Mesenchymal stem cell (in vitro differentiated cells and primary cell): Measurements from ENCODE around the gene MSI2.
A peak's percentile ranks its signal among the peaks of the same experiment; 100 is the strongest.

Experiments
- DNase-seq: peaks from one replicate; pipeline ENCODE4 v3.0.0-alpha.2; 2013
- H2AFZ ChIP-seq: one replicate; pipeline ENCODE4 v1.6.1; 2013; ENCODE audit warnings: low read depth, mild to moderate bottlenecking, control low read depth, inconsistent platforms, low read length, moderate library complexity
- H2AK5ac ChIP-seq: 2 replicates; pipeline ENCODE4 v1.6.1; 2013; ENCODE audit warnings: low read length, moderate library complexity, mild to moderate bottlenecking, inconsistent platforms; ENCODE audit not compliant: severe bottlenecking
- H2BK120ac ChIP-seq: one replicate; pipeline ENCODE4 v1.6.1; 2013; ENCODE audit warnings: low read depth, mild to moderate bottlenecking, inconsistent platforms, low read length, moderate library complexity
- H2BK12ac ChIP-seq, 2 experiments: one replicate each; pipeline ENCODE4 v1.6.1; 2013; ENCODE audit warnings: inconsistent platforms in 2 of 2, low read length in 2 of 2, mild to moderate bottlenecking in 2 of 2, moderate library complexity in 2 of 2, control low read depth in 1 of 2
- H2BK15ac ChIP-seq: one replicate; pipeline ENCODE4 v1.6.1; 2013; ENCODE audit warnings: mild to moderate bottlenecking, low read depth, inconsistent platforms; ENCODE audit not compliant: poor library complexity, severe bottlenecking
- H2BK5ac ChIP-seq: 2 replicates; pipeline ENCODE4 v1.6.1; 2013; ENCODE audit warnings: low read depth, mild to moderate bottlenecking, low read length, control low read depth, inconsistent platforms; ENCODE audit not compliant: poor library complexity, severe bottlenecking
- H3K14ac ChIP-seq, 2 experiments: one replicate each; pipeline ENCODE4 v1.6.1; 2013; ENCODE audit warnings: inconsistent platforms in 2 of 2, low read length in 2 of 2, control low read depth in 1 of 2, mild to moderate bottlenecking in 1 of 2, moderate library complexity in 1 of 2
- H3K18ac ChIP-seq, 2 experiments: one replicate each; pipeline ENCODE4 v1.6.1; 2013; ENCODE audit warnings: inconsistent platforms in 2 of 2, low read length in 2 of 2, control low read depth in 1 of 2, low read depth in 1 of 2, mild to moderate bottlenecking in 1 of 2
- H3K23ac ChIP-seq, 2 experiments: one replicate each; pipeline ENCODE4 v1.6.1; 2013; ENCODE audit warnings: inconsistent platforms in 2 of 2, low read length in 2 of 2, mild to moderate bottlenecking in 2 of 2, moderate library complexity in 2 of 2, control low read depth in 1 of 2
- H3K27ac ChIP-seq: 2 replicates; pipeline ENCODE4 v1.5.1; 2013; ENCODE audit warnings: mild to moderate bottlenecking, moderate library complexity, low read length, control low read depth, inconsistent platforms; ENCODE audit not compliant: poor library complexity, severe bottlenecking
- H3K27me3 ChIP-seq, 2 experiments: 2 replicates each; pipeline versions ENCODE4 v1.6.1 to v1.7.0; 2013; ENCODE audit warnings: low read length in 2 of 2, mild to moderate bottlenecking in 2 of 2, moderate library complexity in 2 of 2, control low read depth in 1 of 2, inconsistent platforms in 1 of 2; ENCODE audit not compliant: control insufficient read depth in 1 of 2, insufficient read depth in 1 of 2
- H3K36me3 ChIP-seq, 2 experiments: 2 replicates each; pipeline versions ENCODE4 v1.6.1 to v1.7.0; 2013; ENCODE audit warnings: low read length in 2 of 2, control low read depth in 1 of 2, inconsistent platforms in 1 of 2, low read depth in 1 of 2, mild to moderate bottlenecking in 1 of 2; ENCODE audit not compliant: insufficient read depth in 2 of 2, control insufficient read depth in 1 of 2
- H3K4ac ChIP-seq, 2 experiments: one replicate each; pipeline ENCODE4 v1.6.1; 2013; ENCODE audit warnings: inconsistent platforms in 2 of 2, low read length in 2 of 2, mild to moderate bottlenecking in 2 of 2, moderate library complexity in 2 of 2, control low read depth in 1 of 2, low read depth in 1 of 2
- H3K4me1 ChIP-seq: 2 replicates; pipeline ENCODE4 v1.6.1; 2013; ENCODE audit warnings: low read depth, low read length, control low read depth; ENCODE audit not compliant: control insufficient read depth, insufficient read depth
- H3K4me2 ChIP-seq: 2 replicates; pipeline ENCODE4 v1.6.1; 2013; ENCODE audit warnings: low read length, mild to moderate bottlenecking, inconsistent platforms; ENCODE audit not compliant: poor library complexity, severe bottlenecking
- H3K4me3 ChIP-seq, 2 experiments: 2 replicates each; pipeline versions ENCODE4 v1.5.1 to v1.7.0; 2013; ENCODE audit warnings: low read length in 2 of 2, mild to moderate bottlenecking in 2 of 2, control low read depth in 1 of 2, low read depth in 1 of 2; ENCODE audit not compliant: insufficient read depth in 1 of 2
- H3K79me1 ChIP-seq: replicated peaks from 2 replicates; pipeline ENCODE4 v1.6.1; 2013; ENCODE audit warnings: mild to moderate bottlenecking, control low read depth, low read length, inconsistent platforms; ENCODE audit not compliant: poor library complexity, severe bottlenecking
- H3K9ac ChIP-seq: 2 replicates; pipeline ENCODE4 v1.7.0; 2013; ENCODE audit warnings: mild to moderate bottlenecking, low read length, moderate library complexity
- H3K9me3 ChIP-seq: 2 replicates; pipeline ENCODE4 v1.7.0; 2013; ENCODE audit warnings: mild to moderate bottlenecking, low read length; ENCODE audit not compliant: control insufficient read depth
- H4K8ac ChIP-seq: one replicate; pipeline ENCODE4 v1.6.1; 2013; ENCODE audit warnings: inconsistent platforms, mild to moderate bottlenecking, low read length, moderate library complexity
- H4K91ac ChIP-seq: one replicate; pipeline ENCODE4 v1.6.1; 2013; ENCODE audit warnings: mild to moderate bottlenecking, low read length, inconsistent platforms
- WGBS: methylation state at CpG from one replicate; pipeline ENCODE4 v1.1.7; 2013; ENCODE audit warnings: mixed read lengths; 5-methylcytosine and 5-hydroxymethylcytosine counted together

Gene MSI2

GRCh38 chr17:57363998-57364643, 107.8 kb downstream of the MSI2 start:
- H3K4ac ChIP-seq: no peak overlapping the region
- H3K27me3 ChIP-seq: no peaks in the 10 kb centered on the region
- no peak overlapping the region for H4K8ac ChIP-seq
- no peak overlapping the region for H2AK5ac ChIP-seq
- H3K9ac ChIP-seq: no peak overlapping the region
- H3K4me2 ChIP-seq: no peak overlapping the region
- no peak overlapping the region for H2BK15ac ChIP-seq
- no peak overlapping the region for H3K27ac ChIP-seq
- no peak overlapping the region for H2AFZ ChIP-seq
- H3K9me3 ChIP-seq: no peaks in the 10 kb centered on the region
- no peak overlapping the region for H2BK120ac ChIP-seq
- H3K36me3 ChIP-seq: no peaks in the 10 kb centered on the region
- H4K91ac ChIP-seq: no peak overlapping the region
- H3K14ac ChIP-seq: no peak overlapping the region
- peaks cover 32% of the 10 kb centered on the region for H3K79me1 ChIP-seq
- H3K23ac ChIP-seq: no peak overlapping the region
- no peak overlapping the region for H2BK5ac ChIP-seq
- H2BK12ac ChIP-seq: peak overlapping the region in 1 of 2 experiments; percentile 31
- H3K4me1 ChIP-seq: peaks cover 32% of the 10 kb centered on the region
- DNase-seq: no peak
- no peak overlapping the region for H3K4me3 ChIP-seq
- H3K18ac ChIP-seq: no peak overlapping the region
- WGBS: 92% methylated on average over 5 of the region's 7 CpGs

GRCh38 chr17:57365420-57365819, 109.1 kb downstream of the MSI2 start:
- Histone ChIP-seq H2BK5ac (no peak overlapping the region), H4K8ac (peak overlapping the region; percentile 29), H2BK12ac (no peak overlapping the region), H3K27ac (no peak overlapping the region), H4K91ac (no peak overlapping the region), H3K4ac (no peak overlapping the region), H3K14ac (no peak overlapping the region), H3K9ac (no peak overlapping the region), H3K18ac (no peak overlapping the region), H2BK15ac (no peak overlapping the region), H3K4me1 (peaks cover 36% of the 10 kb centered on the region), H2AK5ac (no peak overlapping the region), H3K4me3 (no peak overlapping the region), H3K9me3 (no peaks in the 10 kb centered on the region), H3K36me3 (no peaks in the 10 kb centered on the region), H3K79me1 (peaks cover 23% of the 10 kb centered on the region), H3K27me3 (no peaks in the 10 kb centered on the region), H3K4me2 (no peak overlapping the region), H3K23ac (no peak overlapping the region), H2BK120ac (no peak overlapping the region), H2AFZ (no peak overlapping the region)
- WGBS: 97% methylated on average over 3 of the region's 3 CpGs
- DNase-seq: no peak

- no peaks in the 10 kb centered on the region for H3K9me3 ChIP-seq
- H3K4me3 ChIP-seq: no peak overlapping the region
- 91% methylated on average over 6 of the region's 6 CpGs for WGBS
- H2BK5ac ChIP-seq: no peak overlapping the region
- H3K27me3 ChIP-seq: no peaks in the 10 kb centered on the region
- peaks cover 39% of the 10 kb centered on the region for H3K4me1 ChIP-seq
- H3K18ac ChIP-seq: no peak overlapping the region
- no peak overlapping the region for H3K4me2 ChIP-seq
- H3K4ac ChIP-seq: no peak overlapping the region
- peak overlapping the region; percentile 2 for H2AK5ac ChIP-seq
- H3K36me3 ChIP-seq: no peaks in the 10 kb centered on the region
- H2BK120ac ChIP-seq: no peak overlapping the region
- H3K23ac ChIP-seq: no peak overlapping the region
- H2BK15ac ChIP-seq: no peak overlapping the region
- H2AFZ ChIP-seq: no peak overlapping the region
- DNase-seq: no peak
- no peak overlapping the region for H3K9ac ChIP-seq
- H3K27ac ChIP-seq: no peak overlapping the region
- peaks cover 23% of the 10 kb centered on the region for H3K79me1 ChIP-seq
- no peak overlapping the region for H4K8ac ChIP-seq
- no peak overlapping the region for H2BK12ac ChIP-seq
- H4K91ac ChIP-seq: no peak overlapping the region
- H3K14ac ChIP-seq: no peak overlapping the region
Measured at GRCh38 chr17:57366177-57366557, 109.8 kb downstream of the MSI2 start.

GRCh38 chr17:57366558-57367351, 110.4 kb downstream of the MSI2 start:
- Histone ChIP-seq H2AK5ac (no peak overlapping the region), H3K27me3 (no peaks in the 10 kb centered on the region), H3K36me3 (no peaks in the 10 kb centered on the region), H2AFZ (no peak overlapping the region), H4K8ac (no peak overlapping the region), H2BK120ac (no peak overlapping the region), H3K23ac (no peak overlapping the region), H2BK12ac (no peak overlapping the region), H3K4ac (no peak overlapping the region), H3K9me3 (no peaks in the 10 kb centered on the region), H3K4me2 (no peak overlapping the region), H3K4me1 (peaks cover 39% of the 10 kb centered on the region), H2BK15ac (no peak overlapping the region), H3K27ac (peak overlapping the region; percentile 72), H3K4me3 (no peak overlapping the region), H3K14ac (no peak overlapping the region), H3K9ac (no peak overlapping the region), H2BK5ac (no peak overlapping the region), H3K79me1 (peaks cover 21% of the 10 kb centered on the region), H4K91ac (no peak overlapping the region), H3K18ac (no peak overlapping the region)
- 77% methylated on average over 10 of the region's 13 CpGs for WGBS
- DNase-seq: no peak
